ENCODE data around the gene GPC6.

Gene GPC6

DNA sequence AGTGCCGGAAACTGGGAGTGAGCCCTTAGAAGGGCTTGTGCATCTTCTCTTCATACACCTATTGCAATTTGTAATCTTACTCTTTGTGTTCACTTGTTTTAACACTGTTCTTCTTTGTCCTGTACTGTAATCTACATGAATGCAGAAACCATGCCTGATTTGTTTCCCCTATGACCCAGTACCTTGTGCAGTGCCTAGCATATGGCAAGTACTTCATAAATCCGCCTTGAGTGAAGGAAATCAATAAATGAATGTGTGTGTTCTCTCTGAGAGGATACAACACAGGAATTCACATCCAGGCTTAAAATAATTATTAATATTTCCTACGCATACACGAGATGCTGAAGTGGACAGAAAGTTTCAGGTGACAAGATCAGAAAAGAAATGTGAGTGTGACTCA, 172.6 kb downstream of the GPC6 start:
- H3K4me3 ChIP-seq (ENCODE audit: low read depth, low read length): no peak overlapping the region
- H3K36me3 ChIP-seq (replicated peaks): no peaks in the 10 kb centered on the region
- in situ Hi-C loops (cut with HindIII; ENCODE audit: low pct_ligation_motif_present, low sequenced_read_pairs): no loop called here
- TF ChIP-seq, protein P1, sequence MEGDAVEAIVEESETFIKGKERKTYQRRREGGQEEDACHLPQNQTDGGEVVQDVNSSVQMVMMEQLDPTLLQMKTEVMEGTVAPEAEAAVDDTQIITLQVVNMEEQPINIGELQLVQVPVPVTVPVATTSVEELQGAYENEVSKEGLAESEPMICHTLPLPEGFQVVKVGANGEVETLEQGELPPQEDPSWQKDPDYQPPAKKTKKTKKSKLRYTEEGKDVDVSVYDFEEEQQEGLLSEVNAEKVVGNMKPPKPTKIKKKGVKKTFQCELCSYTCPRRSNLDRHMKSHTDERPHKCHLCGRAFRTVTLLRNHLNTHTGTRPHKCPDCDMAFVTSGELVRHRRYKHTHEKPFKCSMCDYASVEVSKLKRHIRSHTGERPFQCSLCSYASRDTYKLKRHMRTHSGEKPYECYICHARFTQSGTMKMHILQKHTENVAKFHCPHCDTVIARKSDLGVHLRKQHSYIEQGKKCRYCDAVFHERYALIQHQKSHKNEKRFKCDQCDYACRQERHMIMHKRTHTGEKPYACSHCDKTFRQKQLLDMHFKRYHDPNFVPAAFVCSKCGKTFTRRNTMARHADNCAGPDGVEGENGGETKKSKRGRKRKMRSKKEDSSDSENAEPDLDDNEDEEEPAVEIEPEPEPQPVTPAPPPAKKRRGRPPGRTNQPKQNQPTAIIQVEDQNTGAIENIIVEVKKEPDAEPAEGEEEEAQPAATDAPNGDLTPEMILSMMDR (IDR thresholded peaks at IDR 0.05; ENCODE audit: low read depth, low read length, missing control alignments): no peak
- DNase-seq: no peak
- no peaks in the 10 kb centered on the region for H3K27me3 ChIP-seq (replicated peaks)
- H3K27ac ChIP-seq: no peak overlapping the region

DNA sequence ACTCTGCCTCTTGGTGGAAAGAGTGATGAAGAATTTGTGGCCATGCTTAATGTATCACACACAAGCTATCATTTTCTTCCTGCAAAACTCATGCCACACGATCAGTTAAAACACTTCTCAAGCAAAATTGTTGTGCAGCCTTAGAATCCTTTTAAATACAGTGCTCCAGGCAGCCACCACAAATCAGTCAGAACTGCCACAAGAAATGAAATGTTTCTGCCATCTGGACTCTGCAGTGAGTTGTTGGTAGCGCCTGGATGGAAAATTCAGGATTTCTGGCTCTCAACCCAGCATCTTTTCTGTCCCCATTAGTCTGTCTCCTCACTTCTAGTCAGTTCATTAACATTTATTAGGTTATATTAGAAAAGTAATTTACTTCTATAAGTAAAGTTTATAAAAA, 179.5 kb downstream of the GPC6 start:
- in situ Hi-C loops (cut with HindIII; ENCODE audit: low pct_ligation_motif_present, low sequenced_read_pairs): no loop called here
- Histone ChIP-seq H3K27me3 (replicated peaks) (no peaks in the 10 kb centered on the region), H3K36me3 (replicated peaks) (no peaks in the 10 kb centered on the region), H3K27ac (no peak overlapping the region), H3K4me3 (ENCODE audit: low read depth, low read length) (no peak overlapping the region)
- TF ChIP-seq, protein P1 (IDR thresholded peaks at IDR 0.05; ENCODE audit: low read depth, low read length, missing control alignments): no peak
- DNase-seq: no peak

DNA sequence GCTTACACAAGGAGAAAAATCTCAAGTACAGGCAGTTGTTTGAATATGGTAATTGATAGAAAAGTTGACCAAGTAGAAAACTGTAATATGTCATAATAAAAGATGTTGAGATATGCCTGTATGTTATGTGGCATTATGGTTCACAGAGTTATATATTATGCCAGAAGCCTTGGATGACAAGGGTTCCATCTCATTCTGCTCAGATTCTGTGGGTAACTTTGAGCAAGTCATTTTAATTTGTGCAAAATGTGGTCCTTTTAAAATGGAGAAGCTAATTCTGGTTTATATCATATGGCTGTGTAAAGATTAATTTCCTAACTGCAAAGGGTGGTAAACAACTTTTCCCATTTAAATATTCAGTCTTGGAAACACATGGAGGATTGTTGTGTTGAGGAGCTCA, 180.9 kb downstream of the GPC6 start:
- in situ Hi-C loops (cut with HindIII; ENCODE audit: low pct_ligation_motif_present, low sequenced_read_pairs): no loop called here
- TF ChIP-seq, protein P1 (IDR thresholded peaks at IDR 0.05; ENCODE audit: low read depth, low read length, missing control alignments): no peak
- H3K27ac ChIP-seq: no peak overlapping the region
- DNase-seq: no peak
- no peaks in the 10 kb centered on the region for H3K27me3 ChIP-seq (replicated peaks)
- no peak overlapping the region for H3K4me3 ChIP-seq (ENCODE audit: low read depth, low read length)
- no peaks in the 10 kb centered on the region for H3K36me3 ChIP-seq (replicated peaks)

DNA sequence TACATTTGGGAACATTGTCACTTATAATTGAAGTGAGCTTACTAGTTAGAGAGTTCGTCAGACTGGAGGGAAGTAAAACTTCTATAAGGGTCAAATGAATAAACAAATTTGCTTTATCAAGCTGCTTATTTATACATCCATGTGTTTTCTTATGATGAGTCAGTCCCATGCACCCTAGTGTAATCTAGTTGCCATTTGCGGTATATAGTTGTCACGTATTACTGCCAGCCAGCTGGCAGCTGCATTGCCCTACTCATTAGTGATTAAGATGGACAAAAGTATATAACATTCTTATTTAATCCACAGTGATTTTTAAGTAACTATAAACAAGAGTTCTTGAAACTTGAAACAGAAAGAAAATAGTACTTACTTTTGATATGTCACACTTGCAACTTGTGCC, 182.4 kb downstream of the GPC6 start:
- Histone ChIP-seq H3K4me3 (ENCODE audit: low read depth, low read length) (no peak overlapping the region), H3K27ac (no peak overlapping the region), H3K36me3 (replicated peaks) (no peaks in the 10 kb centered on the region), H3K27me3 (replicated peaks) (no peaks in the 10 kb centered on the region)
- TF ChIP-seq, protein P1 (IDR thresholded peaks at IDR 0.05; ENCODE audit: low read depth, low read length, missing control alignments): no peak
- DNase-seq: no peak
- in situ Hi-C loops (cut with HindIII; ENCODE audit: low pct_ligation_motif_present, low sequenced_read_pairs): no loop called here

DNA sequence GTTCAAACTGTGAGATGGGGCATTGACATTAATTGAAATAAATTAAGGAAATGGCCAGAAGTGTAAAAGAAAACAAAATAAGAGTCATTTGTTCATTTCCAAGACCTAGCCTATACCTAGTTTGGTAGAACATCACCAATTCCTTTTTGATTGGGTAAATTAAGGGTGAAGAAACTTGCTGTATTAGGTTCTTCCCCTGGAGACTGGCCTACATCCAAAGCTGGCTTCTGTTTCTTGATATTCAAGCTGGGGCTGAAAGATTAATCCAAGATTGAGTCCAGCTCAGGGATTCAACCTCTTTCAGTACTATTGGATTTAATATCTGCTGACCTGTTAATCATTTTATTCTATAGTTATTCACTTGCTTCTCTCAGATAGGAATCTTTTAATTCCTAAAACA, 183.2 kb downstream of the GPC6 start:
- TF ChIP-seq, protein P1 (IDR thresholded peaks at IDR 0.05; ENCODE audit: low read depth, low read length, missing control alignments): no peak
- in situ Hi-C loops (cut with HindIII; ENCODE audit: low pct_ligation_motif_present, low sequenced_read_pairs): no loop called here

DNA sequence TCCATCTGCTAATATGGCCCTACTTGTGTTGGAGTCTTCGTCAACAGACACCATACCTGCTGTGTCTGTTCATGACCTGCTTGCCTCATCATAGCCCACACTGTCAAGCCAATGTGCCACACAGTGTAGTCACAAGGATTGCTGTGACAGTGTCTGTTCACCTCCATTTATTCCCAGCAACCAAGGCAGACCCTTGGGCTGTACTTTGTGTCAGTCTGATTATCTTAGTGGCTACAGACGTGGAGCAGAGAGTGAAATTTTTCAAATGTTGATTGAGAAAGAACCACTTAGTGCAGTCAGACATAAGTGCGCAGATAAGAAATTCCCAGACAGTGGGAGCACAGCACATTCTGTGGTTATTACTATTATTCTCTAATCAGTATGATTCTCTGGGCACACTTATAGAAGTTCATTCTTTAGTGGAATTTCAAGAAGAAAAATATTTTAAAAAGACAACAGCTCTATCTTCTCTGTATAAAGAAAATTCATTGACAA, 184.6 kb downstream of the GPC6 start:
- no peaks in the 10 kb centered on the region for H3K27me3 ChIP-seq (replicated peaks)
- TF ChIP-seq, protein P1 (IDR thresholded peaks at IDR 0.05; ENCODE audit: low read depth, low read length, missing control alignments): no peak
- no peak overlapping the region for H3K4me3 ChIP-seq (ENCODE audit: low read depth, low read length)
- in situ Hi-C loops (cut with HindIII; ENCODE audit: low pct_ligation_motif_present, low sequenced_read_pairs): no loop called here
- no peak for DNase-seq
- no peak overlapping the region for H3K27ac ChIP-seq
- no peaks in the 10 kb centered on the region for H3K36me3 ChIP-seq (replicated peaks)

More for the DNA sequence above, 183.2 kb downstream of the GPC6 start:
- no peak overlapping the region for H3K27ac ChIP-seq
- H3K4me3 ChIP-seq (ENCODE audit: low read depth, low read length): no peak overlapping the region
- H3K27me3 ChIP-seq (replicated peaks): no peaks in the 10 kb centered on the region
- DNase-seq: no peak
- no peaks in the 10 kb centered on the region for H3K36me3 ChIP-seq (replicated peaks)

All from brain microvascular endothelial cell (primary cell).